GM12875 (cell line): Measurements from ENCODE around the gene FREY1.

Source experiments
- H3K4me3 ChIP-seq: one replicate; pipeline ENCODE4 v1.5.1; 2011; ENCODE audit warnings: low read depth, low read length, control low read depth
- TF ChIP-seq, protein P1 (sequence below): IDR thresholded peaks from 2 replicates; pipeline ENCODE4 v1.5.1; 2011; ENCODE audit warnings: low read depth, mild to moderate bottlenecking, control low read depth, inconsistent platforms, low read length, moderate library complexity, borderline replicate concordance; ENCODE audit not compliant: insufficient read depth

Gene FREY1

GRCh38 chr11:45876401-45876800 is 30.7 kb downstream of the FREY1 start:
- no peak overlapping the region for H3K4me3 ChIP-seq
- TF ChIP-seq, protein P1, sequence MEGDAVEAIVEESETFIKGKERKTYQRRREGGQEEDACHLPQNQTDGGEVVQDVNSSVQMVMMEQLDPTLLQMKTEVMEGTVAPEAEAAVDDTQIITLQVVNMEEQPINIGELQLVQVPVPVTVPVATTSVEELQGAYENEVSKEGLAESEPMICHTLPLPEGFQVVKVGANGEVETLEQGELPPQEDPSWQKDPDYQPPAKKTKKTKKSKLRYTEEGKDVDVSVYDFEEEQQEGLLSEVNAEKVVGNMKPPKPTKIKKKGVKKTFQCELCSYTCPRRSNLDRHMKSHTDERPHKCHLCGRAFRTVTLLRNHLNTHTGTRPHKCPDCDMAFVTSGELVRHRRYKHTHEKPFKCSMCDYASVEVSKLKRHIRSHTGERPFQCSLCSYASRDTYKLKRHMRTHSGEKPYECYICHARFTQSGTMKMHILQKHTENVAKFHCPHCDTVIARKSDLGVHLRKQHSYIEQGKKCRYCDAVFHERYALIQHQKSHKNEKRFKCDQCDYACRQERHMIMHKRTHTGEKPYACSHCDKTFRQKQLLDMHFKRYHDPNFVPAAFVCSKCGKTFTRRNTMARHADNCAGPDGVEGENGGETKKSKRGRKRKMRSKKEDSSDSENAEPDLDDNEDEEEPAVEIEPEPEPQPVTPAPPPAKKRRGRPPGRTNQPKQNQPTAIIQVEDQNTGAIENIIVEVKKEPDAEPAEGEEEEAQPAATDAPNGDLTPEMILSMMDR, result no peak

GRCh38 chr11:45872651-45873356 is 34.3 kb downstream of the FREY1 start:
- no peak overlapping the region for H3K4me3 ChIP-seq
- TF ChIP-seq, protein P1, result peak; percentile 63

DNA sequence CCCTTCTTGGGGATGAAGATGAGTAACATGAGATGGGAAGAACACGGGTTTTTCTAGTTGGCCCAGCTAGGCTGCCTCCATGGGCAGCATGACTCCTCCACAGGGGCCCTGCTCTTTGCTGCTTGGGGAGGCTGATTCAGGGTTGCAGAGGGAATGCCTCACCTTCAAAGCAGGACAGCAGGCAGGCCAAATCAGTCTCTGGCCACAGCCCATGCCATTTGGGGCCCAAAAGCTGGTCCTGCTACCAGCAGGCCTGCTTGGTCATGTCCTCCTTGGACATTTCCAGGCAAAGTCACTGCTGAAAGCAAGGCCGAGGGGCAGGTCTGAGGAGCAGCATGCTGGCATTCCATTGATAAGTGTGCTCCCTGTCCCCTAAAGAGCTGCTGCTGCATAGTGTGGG is 35.4 kb downstream of the FREY1 start:
- H3K4me3 ChIP-seq, result no peak overlapping the region
- TF ChIP-seq, protein P1, result no peak

GRCh38 chr11:45870706-45871105 is 36.4 kb downstream of the FREY1 start:
- TF ChIP-seq, protein P1, result no peak
- no peak overlapping the region for H3K4me3 ChIP-seq

DNA sequence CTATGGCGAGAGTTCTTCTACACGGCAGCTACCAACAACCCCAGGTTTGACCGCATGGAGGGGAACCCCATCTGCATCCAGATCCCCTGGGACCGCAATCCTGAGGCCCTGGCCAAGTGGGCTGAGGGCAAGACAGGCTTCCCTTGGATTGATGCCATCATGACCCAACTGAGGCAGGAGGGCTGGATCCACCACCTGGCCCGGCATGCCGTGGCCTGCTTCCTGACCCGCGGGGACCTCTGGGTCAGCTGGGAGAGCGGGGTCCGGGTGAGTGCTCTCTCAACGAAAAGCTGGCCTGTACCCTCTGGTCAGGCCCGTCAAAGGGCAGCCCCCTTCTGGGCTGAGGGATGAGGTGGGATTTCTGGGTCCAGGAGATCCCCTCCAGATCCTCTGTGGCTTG is 37.5 kb downstream of the FREY1 start:
- TF ChIP-seq, protein P1, result no peak
- no peak overlapping the region for H3K4me3 ChIP-seq

DNA sequence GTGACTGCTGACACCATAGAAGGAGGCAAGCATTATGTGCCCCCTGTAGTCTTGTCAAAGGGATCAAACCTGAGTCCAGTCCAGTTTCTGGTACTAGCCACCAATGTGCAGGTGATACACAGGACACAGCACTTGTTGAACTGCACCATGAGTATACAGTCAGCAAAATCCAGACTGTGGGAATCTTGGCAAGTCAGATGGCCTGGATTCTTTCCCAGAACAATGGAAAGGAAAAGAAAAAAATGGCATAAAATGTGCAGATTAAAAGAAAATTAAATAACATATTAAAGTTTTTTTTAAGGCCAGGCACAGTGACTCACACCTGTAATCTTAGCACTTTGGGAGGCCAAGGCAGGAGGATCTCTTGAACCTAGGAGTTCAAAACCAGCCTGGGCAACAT is 43.0 kb downstream of the FREY1 start:
- no peak overlapping the region for H3K4me3 ChIP-seq
- TF ChIP-seq, protein P1, result no peak

DNA sequence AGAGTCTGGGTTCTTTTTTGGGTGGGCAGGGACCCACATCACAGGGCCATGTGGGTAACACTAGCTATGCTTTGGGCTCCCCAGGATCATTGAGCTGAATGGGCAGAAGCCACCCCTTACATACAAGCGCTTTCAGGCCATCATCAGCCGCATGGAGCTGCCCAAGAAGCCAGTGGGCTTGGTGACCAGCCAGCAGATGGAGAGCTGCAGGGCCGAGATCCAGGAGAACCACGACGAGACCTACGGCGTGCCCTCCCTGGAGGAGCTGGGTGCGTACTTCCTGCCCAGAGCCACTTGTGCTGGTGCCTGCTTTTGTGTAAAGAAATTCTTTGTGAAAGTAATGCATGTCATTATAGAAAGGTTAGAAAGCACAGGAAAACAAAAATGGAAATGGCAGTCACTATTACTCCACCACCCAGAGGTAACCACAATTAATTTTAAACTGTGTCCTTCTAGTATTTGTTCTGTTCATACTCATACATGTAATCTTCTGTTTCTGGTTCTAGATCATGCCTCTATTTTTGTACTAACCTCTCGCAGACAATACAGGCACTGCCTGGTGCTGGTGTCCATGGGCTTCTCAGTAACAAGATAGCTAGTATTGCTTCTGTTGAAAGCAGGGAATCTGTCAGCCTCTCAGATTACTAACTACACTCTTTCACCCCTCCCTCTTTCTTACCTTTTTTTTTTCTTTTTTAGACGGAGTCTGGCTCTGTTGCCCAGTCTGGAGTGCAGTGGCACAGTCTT is 46.1 kb downstream of the FREY1 start:
- no peak overlapping the region for H3K4me3 ChIP-seq
- TF ChIP-seq, protein P1, result no peak
